GM23248 (cell line): ENCODE data around the gene EFCAB13. TPM values are rescaled to one million over a fixed set of nuclear protein-coding genes. Genes with fewer than 3 reads are reported as not detected.

Source experiments
- DNase-seq: peaks from one replicate; pipeline ENCODE4 v3.0.0-alpha.2; 2015
- H2AFZ ChIP-seq: fragments of 200-600 bp; sonication (generic); 2 replicates; pipeline ENCODE4 v1.6.1; 2016; ENCODE audit warnings: antibody characterized with exemption
- H3F3A ChIP-seq: fragments of 200-600 bp; sonication (generic); 2 replicates; pipeline ENCODE4 v1.6.1; 2016; ENCODE audit warnings: mild to moderate bottlenecking, antibody characterized with exemption, mixed run types; ENCODE audit not compliant: insufficient read depth
- H3K27ac ChIP-seq: fragments of 200-600 bp; sonication (generic); 2 replicates; pipeline ENCODE4 v1.5.1; 2016; ENCODE audit warnings: mild to moderate bottlenecking
- H3K27me3 ChIP-seq: fragments of 200-600 bp; sonication (generic); replicated peaks from 2 replicates; pipeline ENCODE4 v1.6.1; 2016; ENCODE audit warnings: mild to moderate bottlenecking; ENCODE audit not compliant: insufficient read depth
- H3K36me3 ChIP-seq: fragments of 200-600 bp; sonication (generic); 2 replicates; pipeline ENCODE4 v1.6.1; 2016; ENCODE audit warnings: low read depth, mild to moderate bottlenecking
- H3K4me1 ChIP-seq: fragments of 200-600 bp; sonication (generic); 2 replicates; pipeline ENCODE4 v1.6.1; 2016; ENCODE audit warnings: mild to moderate bottlenecking; ENCODE audit not compliant: insufficient read depth
- H3K4me2 ChIP-seq: fragments of 200-600 bp; sonication (generic); one replicate; pipeline ENCODE4 v1.6.1; 2016; ENCODE audit warnings: mild to moderate bottlenecking; ENCODE audit not compliant: unreplicated experiment
- H3K4me3 ChIP-seq: fragments of 200-600 bp; sonication (generic); 2 replicates; pipeline ENCODE4 v1.5.1; 2016; ENCODE audit warnings: mild to moderate bottlenecking
- H3K79me2 ChIP-seq: fragments of 200-600 bp; sonication (generic); 2 replicates; pipeline ENCODE4 v1.6.1; 2016; ENCODE audit warnings: mild to moderate bottlenecking; ENCODE audit not compliant: insufficient read depth
- H3K9ac ChIP-seq: fragments of 200-600 bp; sonication (generic); 2 replicates; pipeline ENCODE4 v1.6.1; 2016; ENCODE audit warnings: mild to moderate bottlenecking
- H3K9me2 ChIP-seq: fragments of 200-600 bp; sonication (generic); 2 replicates; pipeline ENCODE4 v1.6.1; 2016; ENCODE audit warnings: mixed run types, mild to moderate bottlenecking, moderate library complexity; ENCODE audit not compliant: insufficient read depth
- H3K9me3 ChIP-seq: fragments of 200-600 bp; sonication (generic); one replicate; pipeline ENCODE4 v1.6.1; 2017; ENCODE audit warnings: low read depth
- H4K20me1 ChIP-seq: fragments of 200-600 bp; sonication (generic); 2 replicates; pipeline ENCODE4 v1.6.0; 2016; ENCODE audit not compliant: insufficient read depth
- EZH2 ChIP-seq: fragments of 200-600 bp; sonication (generic); IDR thresholded peaks from 2 replicates; pipeline ENCODE4 v1.6.1; 2018; ENCODE audit warnings: antibody characterized with exemption, mild to moderate bottlenecking; ENCODE audit not compliant: insufficient read depth, poor library complexity, severe bottlenecking
- EZH2phosphoT487 ChIP-seq: fragments of 200-600 bp; sonication (generic); IDR thresholded peaks from 2 replicates; pipeline ENCODE4 v1.6.1; 2018; ENCODE audit warnings: antibody characterized with exemption, moderate library complexity, mild to moderate bottlenecking, low read depth; ENCODE audit not compliant: insufficient read depth
- WGBS, 2 experiments: methylation state at CpG; one replicate each; pipeline ENCODE4 v1.1.6; 2015 to 2017; ENCODE audit warnings: low lambda C conversion rate in 2 of 2, low coverage in 1 of 2; ENCODE audit errors: missing lambda C conversion rate in 2 of 2; 5-methylcytosine and 5-hydroxymethylcytosine counted together
- in situ Hi-C: fragments of 300-500 bp; cut with MboI; formaldehyde crosslinking; loops from 2 replicates; pipeline ENCODE4 v1.15.0; 2020
- polyA plus RNA-seq: library from polyadenylated mRNA; unstranded; fragments of >200 nt; fragmentation: Nextera tagmentation; extraction: Ambion mirVana; gene quantifications from 2 replicates; pipeline ENCODE4 v1.2.1, GENCODE V29; 2016
- total RNA-seq: library from RNA; depleted of rRNA; stranded (reverse); fragments of >200 nt; shearing (Covaris generic); gene quantifications from 2 replicates; pipeline ENCODE4 v1.2.3, GENCODE V29; 2014

The EFCAB13 gene
- total and polyA plus RNA-seq, 2 experiments from 2014 or later = 0.98 to 1.4 TPM

GRCh38 chr17:47317119-47317518, 6.6 kb upstream of the EFCAB13 start:
- peak; percentile 81 for DNase-seq
- H2AFZ ChIP-seq = no peak overlapping the region
- no peak for TF ChIP-seq EZH2phosphoT487
- TF ChIP-seq EZH2 = no peak
- no peaks in the 10 kb centered on the region for H3K27me3 ChIP-seq
- H3K79me2 ChIP-seq = no peaks in the 10 kb centered on the region
- peak overlapping the region; percentile 77 for H3K4me2 ChIP-seq
- H3F3A ChIP-seq = peaks cover 35% of the 10 kb centered on the region
- peak overlapping the region; percentile 71; the same call in 1 of the 2 replicates for H3K27ac ChIP-seq
- H3K36me3 ChIP-seq = no peaks in the 10 kb centered on the region
- H3K9ac ChIP-seq = no peak overlapping the region
- in situ Hi-C loops = loop anchor here (10.0 kb wide), 1 partner anchor 82 kb away; no protein-coding TSS in a partner anchor
- 24 to 30% methylated on average over 2 of the region's 2 CpGs for WGBS, 2 experiments
- peaks cover 36% of the 10 kb centered on the region for H3K4me1 ChIP-seq
- no peaks in the 10 kb centered on the region for H4K20me1 ChIP-seq
- no peaks in the 10 kb centered on the region for H3K9me2 ChIP-seq
- H3K9me3 ChIP-seq = no peaks in the 10 kb centered on the region
- H3K4me3 ChIP-seq = no peak overlapping the region

GRCh38 chr17:47318197-47318918, 5.4 kb upstream of the EFCAB13 start:
- WGBS, 2 experiments = 98 to 100% methylated on average over 3 of the region's 3 CpGs
- H3K27ac ChIP-seq = no peak overlapping the region
- H3K9me2 ChIP-seq = no peaks in the 10 kb centered on the region
- peaks cover 44% of the 10 kb centered on the region for H3F3A ChIP-seq
- no peaks in the 10 kb centered on the region for H3K36me3 ChIP-seq
- no peaks in the 10 kb centered on the region for H3K79me2 ChIP-seq
- peaks cover 36% of the 10 kb centered on the region for H3K4me1 ChIP-seq
- DNase-seq = no peak
- H3K4me3 ChIP-seq = no peak overlapping the region
- no peaks in the 10 kb centered on the region for H4K20me1 ChIP-seq
- no peaks in the 10 kb centered on the region for H3K9me3 ChIP-seq
- H3K4me2 ChIP-seq = no peak overlapping the region
- TF ChIP-seq EZH2 (no peak), EZH2phosphoT487 (no peak)
- no peak overlapping the region for H2AFZ ChIP-seq
- no peaks in the 10 kb centered on the region for H3K27me3 ChIP-seq
- H3K9ac ChIP-seq = no peak overlapping the region
- in situ Hi-C loops = loop anchor here (10.0 kb wide), 1 partner anchor 84 kb away; no protein-coding TSS in a partner anchor

GRCh38 chr17:47320879-47321502, 2.8 kb upstream of the EFCAB13 start:
- H2AFZ ChIP-seq = no peak overlapping the region
- H3K27ac ChIP-seq = no peak overlapping the region
- H3F3A ChIP-seq = peaks cover 31% of the 10 kb centered on the region
- H3K9me3 ChIP-seq = no peaks in the 10 kb centered on the region
- H3K27me3 ChIP-seq = no peaks in the 10 kb centered on the region
- no peaks in the 10 kb centered on the region for H3K79me2 ChIP-seq
- DNase-seq = no peak
- H3K9ac ChIP-seq = no peak overlapping the region
- H3K36me3 ChIP-seq = no peaks in the 10 kb centered on the region
- no peaks in the 10 kb centered on the region for H4K20me1 ChIP-seq
- no peak overlapping the region for H3K4me2 ChIP-seq
- TF ChIP-seq EZH2phosphoT487 (no peak), EZH2 (no peak)
- WGBS, 2 experiments = 71 to 73% methylated on average over 5 of the region's 5 CpGs
- no peaks in the 10 kb centered on the region for H3K9me2 ChIP-seq
- H3K4me3 ChIP-seq = no peak overlapping the region
- in situ Hi-C loops = no loop called here
- peaks cover 16% of the 10 kb centered on the region for H3K4me1 ChIP-seq

DNA sequence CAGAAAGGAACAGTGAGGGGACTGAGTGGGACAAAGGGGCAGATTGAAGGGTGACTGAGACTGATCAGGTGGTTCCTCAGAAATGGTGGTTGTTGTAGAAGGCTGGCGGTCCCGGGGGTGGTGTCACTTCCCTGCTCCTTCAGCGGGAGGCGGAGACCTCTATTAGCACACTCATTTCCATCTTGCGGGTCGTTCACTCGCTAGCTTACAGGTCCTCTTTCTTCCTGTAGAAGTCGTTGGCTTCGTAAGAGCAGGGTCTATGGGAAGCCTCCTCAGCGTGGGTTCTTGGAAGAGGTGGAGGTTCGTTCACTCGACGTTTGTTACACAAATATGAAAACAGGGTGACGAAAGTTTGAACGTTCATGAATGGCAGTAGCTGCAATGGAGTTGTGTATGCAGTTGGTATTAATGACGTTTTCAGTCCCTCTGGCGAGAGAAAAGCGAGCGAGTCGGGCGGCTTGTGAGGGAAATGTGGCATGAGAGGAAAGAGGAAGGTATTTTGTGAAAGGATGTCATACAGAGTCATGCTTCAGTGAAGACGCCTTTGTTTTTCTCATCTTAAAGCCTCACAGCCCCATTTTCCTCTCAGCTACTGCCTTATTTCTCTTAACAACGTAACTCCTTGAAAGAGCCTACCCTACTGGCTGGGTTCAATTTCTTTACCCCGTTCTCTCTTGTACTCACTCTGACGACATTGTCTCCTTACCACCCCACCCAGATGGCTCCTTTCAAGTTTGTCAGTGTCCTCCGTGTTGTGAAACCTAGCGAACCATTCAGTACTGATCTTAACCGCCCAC, 667 bp downstream of the EFCAB13 start:
- Histone ChIP-seq H3K9me2 (no peaks in the 10 kb centered on the region), H4K20me1 (no peaks in the 10 kb centered on the region), H3K79me2 (no peaks in the 10 kb centered on the region), H3K36me3 (no peaks in the 10 kb centered on the region), H3K4me2 (peak overlapping the region; percentile 89), H3K27me3 (no peaks in the 10 kb centered on the region), H3F3A (peaks cover 15% of the 10 kb centered on the region), H2AFZ (peak overlapping the region; percentile 97), H3K9me3 (no peaks in the 10 kb centered on the region), H3K27ac (peak overlapping the region; percentile 45), H3K4me3 (peak overlapping the region; percentile 88), H3K9ac (peak overlapping the region; percentile 82), H3K4me1 (no peaks in the 10 kb centered on the region)
- in situ Hi-C loops = no loop called here
- peak; percentile 72 for DNase-seq
- TF ChIP-seq EZH2phosphoT487 (no peak), EZH2 (no peak)
- 8% methylated on average over 28 of the region's 28 CpGs for WGBS, 2 experiments
